Parathyroid adenoma (tissue), 2 donors: Measurements from ENCODE around the gene MCM8.

Experiments
- H2AFZ ChIP-seq: fragments of 300-600 bp; sonication (generic); one replicate; pipeline ENCODE4 v1.7.0; 2017; ENCODE audit warnings: antibody characterized with exemption, mild to moderate bottlenecking
- H3K27ac ChIP-seq: fragments of 300-600 bp; sonication (generic); one replicate; pipeline ENCODE4 v1.7.0; 2017
- H3K27me3 ChIP-seq: fragments of 300-600 bp; sonication (generic); one replicate; pipeline ENCODE4 v1.7.0; 2017; ENCODE audit warnings: low read length; ENCODE audit not compliant: control insufficient read depth, insufficient read depth
- H3K36me3 ChIP-seq: fragments of 300-600 bp; sonication (generic); one replicate; pipeline ENCODE4 v1.7.0; 2017; ENCODE audit warnings: low read length; ENCODE audit not compliant: control insufficient read depth, insufficient read depth
- H3K4me1 ChIP-seq: fragments of 300-600 bp; sonication (generic); one replicate; pipeline ENCODE4 v1.7.0; 2017; ENCODE audit warnings: control low read depth
- H3K4me2 ChIP-seq: fragments of 300-600 bp; sonication (generic); one replicate; pipeline ENCODE4 v1.7.0; 2017; ENCODE audit warnings: low read length
- H3K4me3 ChIP-seq: fragments of 300-600 bp; sonication (generic); one replicate; pipeline ENCODE4 v1.7.0; 2017; ENCODE audit warnings: low read depth, low read length
- H3K79me2 ChIP-seq: fragments of 300-600 bp; sonication (generic); one replicate; pipeline ENCODE4 v1.7.0; 2017; ENCODE audit warnings: control low read depth
- H3K9ac ChIP-seq: fragments of 300-600 bp; sonication (generic); one replicate; pipeline ENCODE4 v1.7.0; 2017; ENCODE audit warnings: mild to moderate bottlenecking
- H3K9me3 ChIP-seq: fragments of 300-600 bp; sonication (generic); one replicate; pipeline ENCODE4 v1.7.0; 2017; ENCODE audit warnings: low read length; ENCODE audit not compliant: control insufficient read depth
- CTCF ChIP-seq: fragments of 300-600 bp; sonication (generic); IDR thresholded peaks from one replicate; pipeline ENCODE4 v1.7.0; 2017; ENCODE audit warnings: antibody characterized with exemption, mild to moderate bottlenecking
- donor health status: primary hyperparathyroidism.

Gene MCM8

GRCh38 chr20:5990946-5991345, 40.5 kb downstream of the MCM8 start:
- no peaks in the 10 kb centered on the region for H3K79me2 ChIP-seq
- peak overlapping the region; percentile 40 for H3K27ac ChIP-seq
- no peak for TF ChIP-seq CTCF
- H3K9ac ChIP-seq, result no peak overlapping the region
- peaks cover 11% of the 10 kb centered on the region for H3K4me1 ChIP-seq
- H3K36me3 ChIP-seq, result no peaks in the 10 kb centered on the region
- H3K9me3 ChIP-seq, result no peaks in the 10 kb centered on the region
- peak overlapping the region; percentile 16 for H2AFZ ChIP-seq
- H3K4me3 ChIP-seq, result no peak overlapping the region
- no peaks in the 10 kb centered on the region for H3K27me3 ChIP-seq
- no peak overlapping the region for H3K4me2 ChIP-seq

- H3K4me2 ChIP-seq, result peak overlapping the region; percentile 36
- H3K4me1 ChIP-seq, result peaks cover 11% of the 10 kb centered on the region
- H3K4me3 ChIP-seq, result no peak overlapping the region
- no peak for TF ChIP-seq CTCF
- H3K79me2 ChIP-seq, result no peaks in the 10 kb centered on the region
- H3K9ac ChIP-seq, result no peak overlapping the region
- no peaks in the 10 kb centered on the region for H3K36me3 ChIP-seq
- no peak overlapping the region for H2AFZ ChIP-seq
- peak overlapping the region; percentile 40 for H3K27ac ChIP-seq
- H3K27me3 ChIP-seq, result no peaks in the 10 kb centered on the region
- H3K9me3 ChIP-seq, result no peaks in the 10 kb centered on the region
These were observed 41.4 kb downstream of the MCM8 start for GRCh38 chr20:5991623-5992441.

- no peak overlapping the region for H3K4me3 ChIP-seq
- no peak overlapping the region for H3K27ac ChIP-seq
- H3K36me3 ChIP-seq, result no peaks in the 10 kb centered on the region
- no peaks in the 10 kb centered on the region for H3K9me3 ChIP-seq
- no peaks in the 10 kb centered on the region for H3K79me2 ChIP-seq
- no peak overlapping the region for H2AFZ ChIP-seq
- H3K4me1 ChIP-seq, result peaks cover 3% of the 10 kb centered on the region
- H3K27me3 ChIP-seq, result no peaks in the 10 kb centered on the region
- no peak overlapping the region for H3K4me2 ChIP-seq
- H3K9ac ChIP-seq, result no peak overlapping the region
- no peak for TF ChIP-seq CTCF
These were observed 46.3 kb downstream of the MCM8 start for GRCh38 chr20:5996765-5997164.

GRCh38 chr20:5999783-6000182, 49.3 kb downstream of the MCM8 start:
- Histone ChIP-seq H3K9ac (no peak overlapping the region), H3K27me3 (no peaks in the 10 kb centered on the region), H2AFZ (no peak overlapping the region), H3K4me3 (no peak overlapping the region), H3K9me3 (no peaks in the 10 kb centered on the region), H3K36me3 (no peaks in the 10 kb centered on the region), H3K27ac (no peak overlapping the region), H3K4me2 (no peak overlapping the region), H3K4me1 (no peaks in the 10 kb centered on the region), H3K79me2 (no peaks in the 10 kb centered on the region)
- TF ChIP-seq CTCF, result no peak

GRCh38 chr20:6000871-6001270, 50.4 kb downstream of the MCM8 start:
- no peak overlapping the region for H3K9ac ChIP-seq
- H3K79me2 ChIP-seq, result no peaks in the 10 kb centered on the region
- no peak overlapping the region for H3K4me2 ChIP-seq
- H3K27ac ChIP-seq, result no peak overlapping the region
- no peak overlapping the region for H3K4me3 ChIP-seq
- no peak for TF ChIP-seq CTCF
- H3K36me3 ChIP-seq, result no peaks in the 10 kb centered on the region
- H3K4me1 ChIP-seq, result no peaks in the 10 kb centered on the region
- H3K9me3 ChIP-seq, result no peaks in the 10 kb centered on the region
- no peaks in the 10 kb centered on the region for H3K27me3 ChIP-seq
- H2AFZ ChIP-seq, result no peak overlapping the region
